Brain microvascular endothelial cell (primary cell): Measurements from ENCODE around the gene PLA2G2F.

Source experiments
- DNase-seq: peaks from one replicate; pipeline ENCODE4 v3.0.0-alpha.2; 2020
- H3K27ac ChIP-seq: fragments of 250-450 bp; sonication (Bioruptor Pico); 2 replicates; pipeline ENCODE4 v1.5.1; 2020; ENCODE audit warnings: mild to moderate bottlenecking, moderate library complexity
- H3K27me3 ChIP-seq: fragments of 250-450 bp; sonication (Bioruptor Pico); replicated peaks from 2 replicates; pipeline ENCODE4 v1.5.1; 2020; ENCODE audit warnings: mild to moderate bottlenecking
- H3K36me3 ChIP-seq: fragments of 250-450 bp; sonication (Bioruptor Pico); replicated peaks from 2 replicates; pipeline ENCODE4 v1.5.1; 2020; ENCODE audit warnings: mild to moderate bottlenecking
- H3K4me3 ChIP-seq: 2 replicates; pipeline ENCODE4 v1.5.1; 2011; ENCODE audit warnings: low read depth, mild to moderate bottlenecking, control low read depth, low read length, moderate library complexity
- in situ Hi-C: cut with HindIII; loops from 2 replicates; pipeline ENCODE4 v1.10.0; 2017; ENCODE audit warnings: low sequenced_read_pairs, low pct_ligation_motif_present
- TF ChIP-seq, protein P1 (sequence below): IDR thresholded peaks from 2 replicates; pipeline ENCODE4 v1.5.1; 2011; ENCODE audit warnings: low read depth, mild to moderate bottlenecking, moderate library complexity, low read length, control low read depth, inconsistent platforms; ENCODE audit errors: missing control alignments

PLA2G2F gene

DNA sequence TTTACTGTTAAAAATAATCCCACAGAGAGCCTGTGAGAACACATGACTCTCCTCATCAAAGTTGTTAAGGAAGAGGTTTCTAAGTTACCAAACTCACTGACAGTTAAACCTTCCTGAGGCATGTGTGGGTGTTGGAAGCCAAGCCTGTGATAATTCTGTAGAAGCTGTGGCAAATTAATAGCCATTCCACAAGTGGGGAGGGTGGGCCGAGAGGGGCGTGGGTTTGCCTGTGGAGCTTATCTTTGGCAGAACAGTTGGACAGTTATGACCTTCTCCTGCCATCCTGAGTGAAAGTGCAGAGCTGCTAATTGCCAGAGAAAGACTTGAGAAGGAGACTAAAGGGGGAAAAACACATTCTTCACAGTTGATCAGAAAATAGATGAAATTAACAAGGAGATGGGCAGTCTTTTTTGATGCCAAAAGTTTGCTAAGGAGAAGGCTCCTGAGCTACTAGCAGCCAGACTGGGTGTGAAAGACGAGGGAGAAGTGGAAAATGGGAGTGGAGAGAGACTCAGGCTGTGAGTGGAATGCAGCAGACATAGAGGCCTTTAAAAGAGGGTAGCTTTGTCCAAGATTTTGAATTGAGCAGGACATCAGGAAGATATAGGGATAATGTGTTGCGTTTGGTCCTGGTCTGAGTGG lies 48.8 kb downstream of the PLA2G2F start:
- Histone ChIP-seq H3K36me3 (no peaks in the 10 kb centered on the region), H3K27me3 (peaks cover 35% of the 10 kb centered on the region), H3K27ac (no peak overlapping the region), H3K4me3 (no peak overlapping the region)
- no peak for DNase-seq
- TF ChIP-seq, protein P1, sequence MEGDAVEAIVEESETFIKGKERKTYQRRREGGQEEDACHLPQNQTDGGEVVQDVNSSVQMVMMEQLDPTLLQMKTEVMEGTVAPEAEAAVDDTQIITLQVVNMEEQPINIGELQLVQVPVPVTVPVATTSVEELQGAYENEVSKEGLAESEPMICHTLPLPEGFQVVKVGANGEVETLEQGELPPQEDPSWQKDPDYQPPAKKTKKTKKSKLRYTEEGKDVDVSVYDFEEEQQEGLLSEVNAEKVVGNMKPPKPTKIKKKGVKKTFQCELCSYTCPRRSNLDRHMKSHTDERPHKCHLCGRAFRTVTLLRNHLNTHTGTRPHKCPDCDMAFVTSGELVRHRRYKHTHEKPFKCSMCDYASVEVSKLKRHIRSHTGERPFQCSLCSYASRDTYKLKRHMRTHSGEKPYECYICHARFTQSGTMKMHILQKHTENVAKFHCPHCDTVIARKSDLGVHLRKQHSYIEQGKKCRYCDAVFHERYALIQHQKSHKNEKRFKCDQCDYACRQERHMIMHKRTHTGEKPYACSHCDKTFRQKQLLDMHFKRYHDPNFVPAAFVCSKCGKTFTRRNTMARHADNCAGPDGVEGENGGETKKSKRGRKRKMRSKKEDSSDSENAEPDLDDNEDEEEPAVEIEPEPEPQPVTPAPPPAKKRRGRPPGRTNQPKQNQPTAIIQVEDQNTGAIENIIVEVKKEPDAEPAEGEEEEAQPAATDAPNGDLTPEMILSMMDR = no peak
- in situ Hi-C loops = no loop called here

DNA sequence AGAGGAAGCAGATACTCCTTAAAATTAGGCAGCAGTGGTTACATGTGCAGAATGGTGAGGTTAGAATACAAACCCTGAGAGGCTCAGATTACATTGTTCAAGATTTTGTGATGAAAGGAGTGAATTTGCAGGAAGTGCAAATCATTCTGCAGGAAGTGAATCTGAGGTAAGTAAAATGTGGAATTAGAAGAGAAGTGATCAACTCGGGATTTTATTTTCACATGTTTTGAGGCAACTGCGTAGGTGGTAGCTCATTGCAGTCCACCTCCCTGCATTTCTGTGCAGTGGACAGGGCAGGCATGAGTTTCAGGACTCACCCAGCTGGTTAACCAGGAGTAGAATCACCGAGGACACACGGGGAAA lies 49.3 kb downstream of the PLA2G2F start:
- Histone ChIP-seq H3K27me3 (peaks cover 35% of the 10 kb centered on the region), H3K4me3 (no peak overlapping the region), H3K27ac (no peak overlapping the region), H3K36me3 (no peaks in the 10 kb centered on the region)
- TF ChIP-seq, protein P1 = no peak
- no peak for DNase-seq
- in situ Hi-C loops = no loop called here

DNA sequence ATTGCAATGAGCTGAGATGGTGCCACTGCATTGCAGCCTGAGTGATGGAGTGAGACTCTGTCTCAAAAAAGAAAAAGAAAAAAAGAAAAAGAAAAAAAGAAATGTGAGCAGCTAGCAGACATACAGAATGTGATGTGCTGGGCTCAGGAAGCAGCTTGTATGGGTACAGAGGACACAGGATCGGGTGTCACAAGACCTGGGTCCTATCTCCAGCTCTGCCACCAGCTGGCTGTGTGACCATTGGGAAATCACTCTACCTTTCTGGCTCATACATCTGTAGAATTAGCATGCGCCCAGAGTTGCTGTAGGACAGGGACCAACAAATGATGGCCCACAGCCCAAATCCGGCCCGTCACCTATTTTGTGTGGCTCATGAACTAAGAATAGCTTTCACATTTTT lies 50.5 kb downstream of the PLA2G2F start:
- no peak overlapping the region for H3K27ac ChIP-seq

DNA sequence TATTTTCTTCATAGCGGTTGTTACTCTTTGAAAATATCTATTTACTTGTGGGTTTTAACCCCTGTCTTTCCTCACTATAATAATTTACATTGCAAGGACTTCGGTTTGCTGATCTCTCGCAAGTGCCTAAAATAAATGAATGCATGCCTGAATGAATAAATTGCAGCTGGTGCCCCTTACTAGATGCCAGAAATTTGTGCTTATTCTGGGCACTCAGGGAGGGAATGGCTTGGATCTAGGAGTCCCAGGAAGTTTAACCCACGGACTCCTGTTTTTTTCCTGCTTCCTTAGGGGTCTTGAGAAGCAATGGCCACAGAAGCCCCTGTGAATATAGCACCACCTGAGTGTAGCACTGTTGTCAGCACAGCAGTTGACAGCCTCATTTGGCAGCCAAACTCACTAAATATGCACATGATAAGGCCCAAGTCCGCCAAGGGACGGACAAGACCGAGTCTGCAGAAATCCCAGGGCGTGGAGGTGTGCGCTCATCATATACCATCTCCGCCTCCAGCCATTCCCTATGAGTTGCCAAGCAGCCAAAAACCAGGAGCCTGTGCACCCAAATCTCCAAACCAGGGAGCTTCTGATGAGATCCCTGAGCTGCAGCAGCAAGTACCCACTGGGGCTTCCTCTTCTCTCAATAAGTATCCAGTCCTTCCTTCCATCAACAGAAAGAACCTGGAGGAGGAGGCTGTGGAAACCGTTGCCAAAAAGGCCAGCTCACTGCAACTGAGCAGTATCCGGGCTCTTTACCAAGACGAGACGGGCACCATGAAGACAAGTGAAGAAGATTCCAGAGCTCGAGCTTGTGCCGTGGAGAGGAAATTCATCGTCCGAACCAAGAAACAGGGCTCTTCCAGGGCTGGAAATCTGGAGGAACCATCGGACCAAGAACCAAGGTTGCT lies 51.4 kb downstream of the PLA2G2F start:
- Histone ChIP-seq H3K4me3 (no peak overlapping the region), H3K27me3 (peaks cover 32% of the 10 kb centered on the region), H3K27ac (no peak overlapping the region), H3K36me3 (no peaks in the 10 kb centered on the region)
- TF ChIP-seq, protein P1 = no peak
- in situ Hi-C loops = no loop called here
- no peak for DNase-seq

More for the DNA sequence above, 50.5 kb downstream of the PLA2G2F start:
- H3K27me3 ChIP-seq = peaks cover 40% of the 10 kb centered on the region
- DNase-seq = no peak
- in situ Hi-C loops = no loop called here
- no peak overlapping the region for H3K4me3 ChIP-seq
- TF ChIP-seq, protein P1 = no peak
- H3K36me3 ChIP-seq = no peaks in the 10 kb centered on the region

DNA sequence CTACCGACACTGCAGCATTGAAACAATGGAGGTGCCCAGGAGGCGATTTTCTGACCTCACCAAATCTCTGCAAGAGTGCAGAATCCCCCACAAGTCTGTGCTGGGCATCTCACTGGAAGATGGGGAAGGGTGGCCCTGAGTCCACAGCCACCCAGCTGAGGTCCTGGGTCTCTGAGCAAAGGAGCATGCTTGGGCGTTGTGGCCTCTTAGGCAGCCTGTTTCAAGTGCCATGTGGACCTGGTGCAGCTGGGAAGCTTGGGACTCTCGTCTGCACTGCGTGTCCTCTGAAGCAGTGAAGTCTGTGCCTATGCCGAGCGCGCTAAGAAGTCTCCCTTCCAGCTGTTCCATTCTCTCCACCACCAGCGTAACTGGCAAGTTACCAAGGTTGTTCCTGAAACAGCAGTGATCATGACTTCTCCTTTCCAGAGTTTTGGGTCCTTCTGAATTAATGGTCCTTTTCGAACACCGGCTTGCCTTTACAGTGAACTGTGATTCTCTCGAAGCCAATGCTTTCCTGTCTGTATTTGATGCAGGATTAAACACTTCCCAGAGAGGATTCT lies 52.2 kb downstream of the PLA2G2F start:
- H3K4me3 ChIP-seq = no peak overlapping the region
- H3K27ac ChIP-seq = no peak overlapping the region
- no peak for DNase-seq
- in situ Hi-C loops = no loop called here
- TF ChIP-seq, protein P1 = no peak
- no peaks in the 10 kb centered on the region for H3K36me3 ChIP-seq
- peaks cover 25% of the 10 kb centered on the region for H3K27me3 ChIP-seq
